DND-41 (cell line): Measurements from ENCODE around the gene SPINT2.

Experiments used
- ATAC-seq: fragments of 200-7000 bp; cut with Tn5 transposase; 3 replicates; pipeline ENCODE4 v1.9.1; 2021; ENCODE audit warnings: low read depth; ENCODE audit not compliant: insufficient read depth
- DNase-seq: peaks from one replicate; pipeline ENCODE4 v3.0.0-alpha.2; 2020
- H2AFZ ChIP-seq: 2 replicates; pipeline ENCODE4 v1.6.0; 2012; ENCODE audit warnings: low read depth, low read length
- H3K27ac ChIP-seq: 2 replicates; pipeline ENCODE4 v1.5.1; 2012; ENCODE audit warnings: low read length, inconsistent platforms
- H3K27me3 ChIP-seq: fragments of 200-600 bp; sonication (generic); 2 replicates; pipeline ENCODE4 v1.6.0; 2012; ENCODE audit warnings: low read length, mild to moderate bottlenecking, inconsistent platforms; ENCODE audit not compliant: insufficient read depth, poor library complexity
- H3K36me3 ChIP-seq: 2 replicates; pipeline ENCODE4 v1.5.1; 2012; ENCODE audit warnings: low read length, inconsistent platforms; ENCODE audit not compliant: insufficient read depth
- H3K4me1 ChIP-seq: 2 replicates; pipeline ENCODE4 v1.5.1; 2012; ENCODE audit warnings: mild to moderate bottlenecking, low read length; ENCODE audit not compliant: insufficient read depth
- H3K4me2 ChIP-seq: 2 replicates; pipeline ENCODE4 v1.6.0; 2012; ENCODE audit warnings: mild to moderate bottlenecking, moderate library complexity, low read length, inconsistent platforms; ENCODE audit not compliant: insufficient read depth
- H3K4me3 ChIP-seq, 2 experiments: fragments of 200-600 bp in 1 of 2; shearing (Covaris generic) in 1 of 2; 2 replicates each; pipeline ENCODE4 v1.5.1; 2012 to 2016; ENCODE audit warnings: inconsistent platforms in 2 of 2, low read length in 2 of 2, mild to moderate bottlenecking in 2 of 2, low read depth in 1 of 2, moderate library complexity in 1 of 2
- H3K79me2 ChIP-seq: 2 replicates; pipeline ENCODE4 v1.6.0; 2012; ENCODE audit warnings: low read length, inconsistent platforms; ENCODE audit not compliant: insufficient read depth
- H3K9ac ChIP-seq: 2 replicates; pipeline ENCODE4 v1.6.0; 2012; ENCODE audit warnings: low read depth, mild to moderate bottlenecking, inconsistent platforms, low read length, moderate library complexity
- H3K9me3 ChIP-seq: 2 replicates; pipeline ENCODE4 v1.5.1; 2012; ENCODE audit warnings: low read length, moderate library complexity, mild to moderate bottlenecking, inconsistent platforms; ENCODE audit not compliant: insufficient read depth, severe bottlenecking
- H4K20me1 ChIP-seq: 2 replicates; pipeline ENCODE4 v1.6.0; 2012; ENCODE audit warnings: low read length; ENCODE audit not compliant: insufficient read depth
- EZH2 ChIP-seq: IDR thresholded peaks from 3 replicates; pipeline ENCODE4 v1.6.1; 2012; ENCODE audit warnings: borderline replicate concordance, low read depth, mild to moderate bottlenecking, moderate library complexity, low read length, inconsistent platforms; ENCODE audit not compliant: severe bottlenecking
- TF ChIP-seq, protein P1 (sequence below): IDR thresholded peaks from 2 replicates; pipeline ENCODE4 v1.5.1; 2012; ENCODE audit warnings: borderline replicate concordance, low read length, moderate library complexity, mild to moderate bottlenecking; ENCODE audit not compliant: poor library complexity, severe bottlenecking; ENCODE audit errors: extremely low read depth

The SPINT2 gene

DNA sequence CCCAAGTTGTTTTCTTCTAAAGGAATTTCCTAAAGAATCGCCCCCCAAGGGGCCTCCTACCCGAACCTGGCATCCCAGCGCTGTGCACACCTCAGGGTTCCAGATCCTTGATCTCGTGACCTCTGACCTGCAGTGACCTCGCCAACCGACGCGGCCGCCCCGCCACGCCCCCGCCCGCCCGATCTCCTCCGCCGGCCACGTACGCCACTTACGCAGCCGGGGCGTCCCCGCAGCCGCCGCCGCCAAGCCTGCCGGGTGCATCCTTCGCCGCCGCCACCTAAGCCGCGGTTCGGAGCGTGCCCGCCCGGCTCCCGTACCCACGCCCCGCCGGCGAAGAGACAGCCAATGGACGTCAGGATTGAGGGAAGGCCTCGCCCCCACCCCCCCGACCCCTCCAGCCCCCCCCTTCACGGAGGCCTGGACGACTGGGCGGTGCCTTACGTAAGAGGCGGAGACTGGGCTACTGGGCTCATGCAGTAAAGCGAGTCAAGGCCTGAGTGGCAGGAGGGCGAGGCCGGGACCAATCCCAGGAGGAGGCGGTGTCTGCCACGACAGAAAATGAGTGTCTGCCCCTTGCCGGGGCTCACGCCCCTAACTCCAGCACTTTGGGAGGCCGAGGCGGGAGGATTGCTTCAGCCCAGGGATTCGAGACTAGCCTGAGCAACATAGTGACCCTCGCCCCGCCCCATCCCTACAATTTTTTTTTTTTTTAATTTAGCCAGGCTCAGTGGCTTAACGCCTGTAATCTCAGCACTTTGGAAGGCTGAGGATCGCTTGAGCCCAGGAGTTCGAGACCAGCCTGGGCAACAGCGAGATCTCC is 51.5 kb downstream of the SPINT2 start, which contains the start of gene YIF1B:
TSS of gene YIF1B (minus strand) at position 291 of the 820 bp plus-strand sequence. CDS start at position 261, 30 bp downstream.
- TF ChIP-seq EZH2: no peak
- TF ChIP-seq, protein P1, sequence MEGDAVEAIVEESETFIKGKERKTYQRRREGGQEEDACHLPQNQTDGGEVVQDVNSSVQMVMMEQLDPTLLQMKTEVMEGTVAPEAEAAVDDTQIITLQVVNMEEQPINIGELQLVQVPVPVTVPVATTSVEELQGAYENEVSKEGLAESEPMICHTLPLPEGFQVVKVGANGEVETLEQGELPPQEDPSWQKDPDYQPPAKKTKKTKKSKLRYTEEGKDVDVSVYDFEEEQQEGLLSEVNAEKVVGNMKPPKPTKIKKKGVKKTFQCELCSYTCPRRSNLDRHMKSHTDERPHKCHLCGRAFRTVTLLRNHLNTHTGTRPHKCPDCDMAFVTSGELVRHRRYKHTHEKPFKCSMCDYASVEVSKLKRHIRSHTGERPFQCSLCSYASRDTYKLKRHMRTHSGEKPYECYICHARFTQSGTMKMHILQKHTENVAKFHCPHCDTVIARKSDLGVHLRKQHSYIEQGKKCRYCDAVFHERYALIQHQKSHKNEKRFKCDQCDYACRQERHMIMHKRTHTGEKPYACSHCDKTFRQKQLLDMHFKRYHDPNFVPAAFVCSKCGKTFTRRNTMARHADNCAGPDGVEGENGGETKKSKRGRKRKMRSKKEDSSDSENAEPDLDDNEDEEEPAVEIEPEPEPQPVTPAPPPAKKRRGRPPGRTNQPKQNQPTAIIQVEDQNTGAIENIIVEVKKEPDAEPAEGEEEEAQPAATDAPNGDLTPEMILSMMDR: no peak
- ATAC-seq: peak; percentile 95

GRCh38 chr19:38316477-38317067 is 52.2 kb downstream of the SPINT2 start:
- TF ChIP-seq, protein P1: no peak
- TF ChIP-seq EZH2: no peak
- Histone ChIP-seq H3K4me1 (peaks cover 32% of the 10 kb centered on the region), H3K9me3 (no peaks in the 10 kb centered on the region), H3K27me3 (peaks cover 14% of the 10 kb centered on the region), H3K36me3 (peaks cover 2% of the 10 kb centered on the region; the same call in 1 of the 2 replicates), H4K20me1 (no peaks in the 10 kb centered on the region), H3K27ac (peak overlapping the region; percentile 75), H3K9ac (peak overlapping the region; percentile 59), H3K4me3 (peak overlapping the region; percentile 14 to 58; a peak in 3 of 4 replicates), H2AFZ (peak overlapping the region; percentile 74), H3K4me2 (peak overlapping the region; percentile 77), H3K79me2 (peaks cover 29% of the 10 kb centered on the region)
- ATAC-seq: no peak
- no peak for DNase-seq

More for the DNA sequence above, 51.5 kb downstream of the SPINT2 start, which contains the start of gene YIF1B:
- H3K36me3 ChIP-seq: peaks cover 2% of the 10 kb centered on the region; the same call in 1 of the 2 replicates
- H3K4me3 ChIP-seq: peak within 1 kb of the TSS; percentile 90 to 99
- H3K27me3 ChIP-seq: peaks cover 14% of the 10 kb centered on the region
- peaks cover 32% of the 10 kb centered on the region for H3K4me1 ChIP-seq
- no peaks in the 10 kb centered on the region for H3K9me3 ChIP-seq
- H3K4me2 ChIP-seq: peak within 1 kb of the TSS; percentile 100
- H4K20me1 ChIP-seq: no peaks in the 10 kb centered on the region
- peak; percentile 98 for DNase-seq
- H2AFZ ChIP-seq: peak within 1 kb of the TSS; percentile 97
- peak within 1 kb of the TSS; percentile 76 for H3K9ac ChIP-seq
- H3K27ac ChIP-seq: peak within 1 kb of the TSS; percentile 86
- peaks cover 35% of the 10 kb centered on the region for H3K79me2 ChIP-seq

DNA sequence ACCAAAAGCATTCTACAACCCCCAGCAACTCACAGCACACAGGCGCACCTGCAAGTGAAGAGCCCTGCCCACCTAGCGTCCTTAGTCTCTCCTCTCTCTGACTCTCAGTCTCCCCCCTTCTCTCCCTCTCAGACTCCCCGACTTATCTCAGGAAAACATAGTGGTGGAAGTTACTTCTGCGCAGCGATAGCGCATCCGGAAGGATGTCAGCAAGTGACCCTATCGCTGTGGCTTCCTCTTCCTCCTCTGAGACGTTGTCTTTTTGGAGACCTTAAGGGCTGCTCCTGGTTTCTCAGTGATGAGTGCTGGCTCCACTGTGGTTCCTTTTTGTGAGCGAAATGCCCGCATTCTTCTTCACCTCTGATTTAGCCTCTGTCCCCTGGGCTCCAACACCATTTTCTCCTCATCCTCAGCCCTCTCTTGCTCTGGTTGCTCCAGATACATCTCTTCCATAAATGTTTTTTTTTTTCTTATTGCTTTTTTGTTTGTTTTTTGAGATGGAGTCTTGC is 52.8 kb downstream of the SPINT2 start:
- H3K9me3 ChIP-seq: no peaks in the 10 kb centered on the region
- peaks cover 2% of the 10 kb centered on the region; the same call in 1 of the 2 replicates for H3K36me3 ChIP-seq
- H2AFZ ChIP-seq: peak overlapping the region; percentile 54
- H3K79me2 ChIP-seq: peaks cover 26% of the 10 kb centered on the region
- H3K27me3 ChIP-seq: peaks cover 14% of the 10 kb centered on the region
- no peak overlapping the region for H3K4me3 ChIP-seq
- H3K9ac ChIP-seq: no peak overlapping the region
- DNase-seq: no peak
- TF ChIP-seq EZH2: no peak
- TF ChIP-seq, protein P1: no peak
- H4K20me1 ChIP-seq: no peaks in the 10 kb centered on the region
- peaks cover 32% of the 10 kb centered on the region for H3K4me1 ChIP-seq
- no peak for ATAC-seq
- H3K4me2 ChIP-seq: no peak overlapping the region
- no peak overlapping the region for H3K27ac ChIP-seq
